OCI-LY1 (cell line): ENCODE data around the gene DDOST.

ENCODE experiments used
- H2AFZ ChIP-seq: fragments of 200-600 bp; sonication (generic), shearing (Covaris generic); 2 replicates; pipeline ENCODE4 v1.6.0; 2014; ENCODE audit warnings: antibody characterized with exemption, mild to moderate bottlenecking, low read length
- H3F3A ChIP-seq: fragments of 200-600 bp; sonication (generic), shearing (Covaris generic); 2 replicates; pipeline ENCODE4 v1.6.0; 2014; ENCODE audit warnings: mild to moderate bottlenecking, antibody characterized with exemption, low read length, moderate library complexity; ENCODE audit not compliant: insufficient read depth
- H3K27ac ChIP-seq: fragments of 200-600 bp; sonication (generic); 2 replicates; pipeline ENCODE4 v1.5.1; 2014; ENCODE audit warnings: low read length, mixed run types, mild to moderate bottlenecking, low read depth; ENCODE audit not compliant: poor library complexity, severe bottlenecking
- H3K27me3 ChIP-seq: fragments of 200-600 bp; sonication (generic); 2 replicates; pipeline ENCODE4 v1.6.0; 2014; ENCODE audit warnings: antibody characterized with exemption, mild to moderate bottlenecking, low read length, moderate library complexity; ENCODE audit not compliant: insufficient read depth
- H3K36me3 ChIP-seq: fragments of 200-600 bp; sonication (generic); 2 replicates; pipeline ENCODE4 v1.6.1; 2014; ENCODE audit warnings: mild to moderate bottlenecking, antibody characterized with exemption, low read length, moderate library complexity, mixed read lengths; ENCODE audit not compliant: insufficient read depth
- H3K4me1 ChIP-seq: fragments of 200-600 bp; sonication (generic); 2 replicates; pipeline ENCODE4 v1.5.1; 2014; ENCODE audit warnings: mild to moderate bottlenecking, low read length, moderate library complexity; ENCODE audit not compliant: insufficient read depth, severe bottlenecking
- H3K4me2 ChIP-seq: fragments of 200-600 bp; sonication (generic), shearing (Covaris generic); 2 replicates; pipeline ENCODE4 v1.6.1; 2014; ENCODE audit warnings: low read length
- H3K4me3 ChIP-seq: fragments of 200-600 bp; sonication (generic); 2 replicates; pipeline ENCODE4 v1.5.1; 2014; ENCODE audit warnings: low read length, low read depth, mild to moderate bottlenecking, mixed read lengths; ENCODE audit not compliant: poor library complexity, severe bottlenecking
- H3K79me2 ChIP-seq: fragments of 200-600 bp; shearing (Covaris generic); 2 replicates; pipeline ENCODE4 v1.6.1; 2016; ENCODE audit warnings: mixed run types, low read length, mixed read lengths; ENCODE audit not compliant: insufficient read depth
- H3K9ac ChIP-seq: fragments of 200-600 bp; sonication (generic), shearing (Covaris generic); 2 replicates; pipeline ENCODE4 v1.6.1; 2014; ENCODE audit warnings: mild to moderate bottlenecking, low read length, mixed read lengths
- H3K9me2 ChIP-seq: fragments of 200-600 bp; sonication (generic), shearing (Covaris generic); 2 replicates; pipeline ENCODE4 v1.6.1; 2014; ENCODE audit warnings: low read depth, mild to moderate bottlenecking, low read length, mixed read lengths
- H3K9me3 ChIP-seq: fragments of 200-600 bp; shearing (Covaris generic); 2 replicates; pipeline ENCODE4 v1.6.1; 2014; ENCODE audit warnings: low read length, mixed read lengths
- H4K20me1 ChIP-seq: fragments of 200-600 bp; sonication (generic), shearing (Covaris generic); 2 replicates; pipeline ENCODE4 v1.6.0; 2016; ENCODE audit warnings: mild to moderate bottlenecking, low read length; ENCODE audit not compliant: insufficient read depth
- CTCF ChIP-seq: fragments of 200-600 bp; sonication (generic), shearing (Covaris generic); IDR thresholded peaks from 2 replicates; pipeline ENCODE4 v1.5.1; 2017; ENCODE audit warnings: mild to moderate bottlenecking, antibody characterized with exemption, low read length, moderate library complexity, mixed read lengths
- EZH2 ChIP-seq: fragments of 200-600 bp; sonication (generic), shearing (Covaris generic); IDR thresholded peaks from 2 replicates; pipeline ENCODE4 v1.8.0; 2017; ENCODE audit warnings: borderline replicate concordance, mixed run types, mild to moderate bottlenecking, antibody characterized with exemption, low read length, moderate library complexity, mixed read lengths

The DDOST gene

DNA sequence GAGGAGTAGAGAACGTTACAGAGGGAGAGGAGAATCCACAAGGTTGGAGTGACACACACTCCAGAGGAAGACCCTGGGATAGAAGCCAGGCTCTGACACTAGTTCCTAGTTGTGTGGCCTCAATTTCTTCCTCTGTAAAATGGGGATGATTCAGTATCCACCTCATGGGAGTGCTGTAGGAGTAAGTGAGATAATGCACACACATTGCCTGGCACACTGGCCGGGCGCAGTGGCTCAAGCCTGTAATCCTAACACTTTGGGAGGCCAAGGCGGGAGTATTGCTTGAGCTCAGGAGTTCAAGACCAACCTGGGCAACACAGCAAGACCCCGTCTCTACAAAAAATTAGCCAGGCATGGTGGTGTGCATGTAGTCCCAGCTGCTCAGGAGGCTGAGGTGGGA, 47.7 kb upstream of the DDOST start:
- Histone ChIP-seq H3K79me2 (no peaks in the 10 kb centered on the region), H4K20me1 (no peaks in the 10 kb centered on the region), H3K9me3 (no peaks in the 10 kb centered on the region), H3K4me1 (no peaks in the 10 kb centered on the region), H3K27ac (no peak overlapping the region), H3K4me3 (no peak overlapping the region), H3K9ac (no peak overlapping the region), H2AFZ (no peak overlapping the region), H3F3A (no peaks in the 10 kb centered on the region), H3K27me3 (peaks cover 6% of the 10 kb centered on the region), H3K9me2 (no peaks in the 10 kb centered on the region), H3K36me3 (no peaks in the 10 kb centered on the region), H3K4me2 (no peak overlapping the region)
- TF ChIP-seq EZH2 (no peak), CTCF (no peak)

GRCh38 chr1:20708057-20708456, 46.9 kb upstream of the DDOST start:
- no peaks in the 10 kb centered on the region for H3K9me3 ChIP-seq
- peaks cover 6% of the 10 kb centered on the region for H3K27me3 ChIP-seq
- H3K4me1 ChIP-seq, result no peaks in the 10 kb centered on the region
- H2AFZ ChIP-seq, result no peak overlapping the region
- no peaks in the 10 kb centered on the region for H3K36me3 ChIP-seq
- no peaks in the 10 kb centered on the region for H3K79me2 ChIP-seq
- no peaks in the 10 kb centered on the region for H3F3A ChIP-seq
- no peaks in the 10 kb centered on the region for H3K9me2 ChIP-seq
- no peaks in the 10 kb centered on the region for H4K20me1 ChIP-seq
- no peak overlapping the region for H3K27ac ChIP-seq
- TF ChIP-seq CTCF (no peak), EZH2 (no peak)
- H3K9ac ChIP-seq, result no peak overlapping the region
- H3K4me2 ChIP-seq, result no peak overlapping the region
- H3K4me3 ChIP-seq, result no peak overlapping the region

DNA sequence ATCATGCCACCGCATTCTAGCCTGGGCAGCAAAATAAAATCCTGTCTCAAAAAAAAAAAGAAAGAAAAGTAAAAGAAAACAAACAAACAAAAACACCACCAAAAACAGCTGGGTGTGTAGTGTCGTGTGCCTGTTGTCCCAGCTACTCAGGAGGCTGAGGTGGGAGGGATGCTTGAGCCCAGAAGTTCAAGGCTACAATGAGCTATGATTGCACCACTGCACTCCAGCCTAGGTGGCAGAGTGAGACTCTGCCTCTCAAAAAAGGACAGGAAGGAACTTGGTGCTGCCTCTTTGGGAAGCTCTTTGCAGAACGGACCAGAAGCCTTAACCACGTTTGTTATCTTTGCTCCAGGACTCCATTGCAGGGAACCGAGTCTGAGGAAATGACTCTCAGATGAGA, 45.7 kb upstream of the DDOST start:
- H3K79me2 ChIP-seq, result no peaks in the 10 kb centered on the region
- H4K20me1 ChIP-seq, result no peaks in the 10 kb centered on the region
- TF ChIP-seq EZH2 (no peak), CTCF (no peak)
- no peak overlapping the region for H2AFZ ChIP-seq
- H3K27ac ChIP-seq, result no peak overlapping the region
- H3K9me3 ChIP-seq, result no peaks in the 10 kb centered on the region
- H3K9me2 ChIP-seq, result no peaks in the 10 kb centered on the region
- H3K4me2 ChIP-seq, result no peak overlapping the region
- H3K9ac ChIP-seq, result no peak overlapping the region
- peaks cover 6% of the 10 kb centered on the region for H3K27me3 ChIP-seq
- H3K4me3 ChIP-seq, result no peak overlapping the region
- no peaks in the 10 kb centered on the region for H3F3A ChIP-seq
- no peaks in the 10 kb centered on the region for H3K36me3 ChIP-seq
- H3K4me1 ChIP-seq, result no peaks in the 10 kb centered on the region
